NCI-H774 (cell line): ENCODE data around the gene FLRT2.

Experiments used
- DNase-seq: peaks from one replicate; lab custom pipeline; 2025; lab: John Stamatoyannopoulos, UW

FLRT2 gene

DNA sequence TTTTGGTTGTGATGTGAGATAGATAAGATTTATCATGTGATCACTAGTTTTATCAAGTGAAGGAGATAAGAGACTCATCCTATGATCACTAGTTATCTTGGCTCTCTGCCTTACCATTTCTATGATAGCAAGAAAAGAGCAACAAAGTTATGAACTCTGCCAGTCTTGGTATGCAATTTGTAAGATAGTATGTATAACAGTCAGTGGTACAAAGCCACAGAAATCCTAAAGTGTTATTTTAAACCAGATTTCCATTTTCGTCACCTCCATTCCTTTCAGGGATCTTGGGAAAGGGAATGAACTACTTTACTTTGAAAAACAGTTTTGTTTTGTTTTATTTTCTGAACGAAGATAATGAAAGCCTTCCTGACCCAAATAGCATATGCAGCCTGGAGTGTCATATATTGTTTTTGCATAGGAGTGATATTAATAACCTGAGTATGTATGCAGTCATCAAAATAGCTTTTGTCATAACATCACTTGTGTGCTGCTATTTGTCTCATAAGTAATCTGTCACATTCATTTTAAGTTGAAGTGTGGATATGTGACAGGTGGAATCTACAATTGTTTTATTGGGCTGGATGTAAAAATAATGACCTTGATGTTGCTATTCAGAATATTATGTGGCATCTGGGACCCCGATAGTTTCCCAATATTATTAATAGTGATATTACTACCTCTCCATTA lies 35.0 kb downstream of the FLRT2 start:
- no peak for DNase-seq

DNA sequence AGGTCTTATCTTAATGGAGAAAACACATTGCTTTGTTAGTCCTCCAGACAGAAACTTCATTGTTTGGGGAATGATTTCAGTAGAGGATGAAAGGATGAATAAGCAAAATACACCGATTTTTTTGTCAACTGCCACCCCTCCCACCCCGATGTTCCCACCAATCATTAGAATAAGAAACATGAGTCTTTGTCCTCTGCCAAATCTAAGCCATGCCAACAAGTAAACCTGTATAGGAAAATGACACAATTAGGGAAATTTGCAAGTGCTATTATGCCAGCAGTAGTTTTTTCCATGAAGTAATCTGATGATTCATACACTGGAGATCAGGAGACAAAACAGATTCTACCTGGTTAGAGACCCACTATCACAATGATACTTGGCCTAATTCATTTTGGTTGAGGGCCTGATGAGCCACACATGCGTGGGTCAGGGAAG lies 35.9 kb downstream of the FLRT2 start:
- DNase-seq = no peak

DNA sequence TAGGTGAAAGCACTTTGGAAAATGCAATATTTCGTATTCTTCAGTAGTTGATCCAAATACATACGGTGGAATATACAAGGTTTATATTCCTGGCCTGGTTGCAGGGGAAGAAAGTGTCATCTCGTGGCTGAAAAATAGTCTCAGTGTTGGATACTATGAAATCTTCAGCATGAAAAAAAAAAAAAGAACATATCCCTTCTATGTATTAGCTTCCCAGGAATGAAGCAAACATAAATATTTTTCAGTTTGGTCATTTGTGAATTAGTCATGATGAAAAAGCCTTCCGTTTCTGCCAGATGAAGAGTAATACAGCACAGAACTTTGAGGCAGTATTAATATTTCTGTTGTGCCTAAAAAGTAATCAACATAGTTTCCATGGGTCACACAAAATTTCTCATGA lies 36.7 kb downstream of the FLRT2 start:
- DNase-seq = no peak

DNA sequence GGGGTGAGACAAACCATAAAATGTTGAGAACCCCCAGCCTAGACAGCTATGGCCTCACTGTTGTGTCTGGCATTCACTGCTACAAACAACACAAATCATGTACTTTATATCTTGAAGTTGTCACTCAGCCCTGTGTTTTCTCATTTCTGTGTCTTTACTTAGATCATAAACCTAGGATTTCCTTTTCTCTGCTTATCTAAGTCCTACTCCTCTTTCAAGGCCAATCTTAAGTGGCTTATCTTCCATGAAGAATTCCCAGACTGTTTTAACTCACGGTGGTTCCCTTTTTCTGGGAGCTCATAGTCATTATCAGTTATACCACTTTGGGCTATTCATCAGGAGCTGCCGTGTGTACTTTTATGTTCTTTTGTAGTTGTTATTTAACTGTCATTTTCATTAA lies 42.1 kb downstream of the FLRT2 start:
- DNase-seq = no peak

DNA sequence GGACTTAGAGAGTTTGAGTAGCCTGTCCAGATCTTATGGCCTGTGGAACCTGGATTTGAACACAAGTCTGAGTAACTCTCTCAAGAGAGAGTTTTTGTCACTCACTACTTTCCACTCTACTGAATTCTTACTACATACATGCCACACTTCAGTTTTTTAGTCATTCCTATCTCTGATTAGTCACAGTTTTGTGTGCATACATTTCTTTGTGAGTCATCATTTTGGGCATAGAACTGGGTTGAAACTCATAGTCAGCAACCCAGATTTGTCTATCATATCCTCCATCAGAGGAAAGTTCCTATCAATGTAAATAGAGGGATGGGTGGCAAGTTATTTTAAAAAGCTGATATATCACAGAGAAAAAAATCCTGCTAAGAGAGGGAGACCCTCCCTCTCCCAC lies 42.9 kb downstream of the FLRT2 start:
- DNase-seq = no peak

DNA sequence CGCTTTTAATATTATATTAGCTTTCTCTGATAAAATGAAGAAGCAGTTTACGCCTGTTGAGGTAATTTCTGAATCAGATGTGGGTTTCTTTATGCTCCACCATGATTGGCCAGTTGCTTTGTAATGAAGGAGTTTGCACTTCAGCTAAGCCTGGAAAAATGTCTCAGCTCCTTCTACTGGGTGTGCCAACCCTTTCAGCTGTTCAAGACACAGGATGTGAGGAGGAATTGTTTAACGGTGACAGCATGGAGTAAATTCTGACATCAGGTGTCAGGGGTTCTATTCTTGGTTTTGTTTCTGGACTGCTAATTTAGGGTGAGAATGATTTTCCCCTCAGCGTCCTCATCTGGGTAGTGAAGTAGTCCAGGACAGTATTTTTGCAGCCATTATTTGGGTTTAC lies 43.5 kb downstream of the FLRT2 start:
- no peak for DNase-seq

DNA sequence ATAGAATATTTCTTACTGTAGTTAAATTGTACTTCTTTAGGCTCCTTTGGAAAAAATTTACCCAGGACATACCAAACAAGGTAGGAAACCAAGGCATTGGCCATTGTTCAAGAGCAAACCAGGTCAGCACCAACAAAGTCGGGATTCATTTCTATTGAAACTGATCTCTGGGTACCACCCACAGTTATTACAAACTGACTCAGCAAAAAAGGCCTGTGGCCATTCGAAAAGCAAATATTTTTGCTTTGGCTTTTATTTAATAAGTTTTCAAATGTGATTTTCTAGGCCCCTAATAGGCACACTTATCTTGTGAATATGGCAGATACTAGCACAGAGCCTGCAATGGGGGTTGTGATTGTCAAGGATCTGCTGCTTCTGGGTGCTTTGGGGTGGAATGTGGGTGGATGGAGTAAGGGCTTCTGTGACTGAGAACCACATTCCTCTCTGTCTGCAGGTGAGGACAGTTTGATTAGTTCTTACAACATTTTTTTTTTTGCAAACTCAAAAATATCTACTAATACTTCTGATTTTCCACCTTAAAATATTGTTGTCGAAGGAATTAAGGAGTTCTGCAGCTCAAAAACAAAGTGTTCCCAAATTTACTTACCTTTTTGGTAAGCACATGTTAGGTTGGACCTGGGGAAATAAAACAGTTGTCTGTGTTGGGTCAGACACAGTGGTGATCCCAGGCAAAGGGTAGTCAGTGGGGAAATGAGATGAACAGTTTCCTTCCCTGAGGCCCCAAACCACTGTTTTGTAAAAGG lies 45.1 kb downstream of the FLRT2 start:
- DNase-seq = no peak

DNA sequence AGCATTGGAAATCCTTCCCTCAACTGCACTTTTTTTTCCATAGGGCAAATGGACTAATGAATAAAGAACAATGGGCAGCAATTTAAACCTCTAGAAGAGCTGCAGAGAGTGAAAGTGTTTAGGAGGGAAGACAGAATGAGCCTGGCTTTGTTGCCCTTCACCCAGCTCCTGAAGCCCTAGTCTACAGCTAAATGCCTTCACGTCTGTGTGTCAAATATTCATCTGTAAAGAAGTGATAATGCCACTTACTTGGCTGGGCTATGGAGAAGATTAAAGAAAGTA lies 45.6 kb downstream of the FLRT2 start:
- no peak for DNase-seq

DNA sequence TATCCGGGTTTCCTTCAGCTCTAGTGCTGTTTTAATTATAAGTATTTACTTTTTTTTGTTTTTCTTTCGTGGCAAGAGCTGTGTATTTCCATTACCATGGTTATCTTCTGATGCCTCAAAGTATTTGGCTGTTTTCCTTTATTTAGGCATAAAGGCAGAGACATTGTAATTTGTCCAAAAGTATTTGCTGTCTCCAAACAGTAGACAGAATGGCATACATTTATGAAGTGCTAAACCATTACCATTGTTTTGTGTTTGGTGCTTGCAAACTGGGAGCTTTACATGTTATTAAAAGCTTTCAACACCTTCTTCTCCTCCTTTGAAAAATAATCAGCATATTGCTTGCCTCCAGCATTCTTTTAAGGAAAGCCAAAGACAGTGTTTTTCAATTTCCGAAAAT lies 46.3 kb downstream of the FLRT2 start:
- no peak for DNase-seq

DNA sequence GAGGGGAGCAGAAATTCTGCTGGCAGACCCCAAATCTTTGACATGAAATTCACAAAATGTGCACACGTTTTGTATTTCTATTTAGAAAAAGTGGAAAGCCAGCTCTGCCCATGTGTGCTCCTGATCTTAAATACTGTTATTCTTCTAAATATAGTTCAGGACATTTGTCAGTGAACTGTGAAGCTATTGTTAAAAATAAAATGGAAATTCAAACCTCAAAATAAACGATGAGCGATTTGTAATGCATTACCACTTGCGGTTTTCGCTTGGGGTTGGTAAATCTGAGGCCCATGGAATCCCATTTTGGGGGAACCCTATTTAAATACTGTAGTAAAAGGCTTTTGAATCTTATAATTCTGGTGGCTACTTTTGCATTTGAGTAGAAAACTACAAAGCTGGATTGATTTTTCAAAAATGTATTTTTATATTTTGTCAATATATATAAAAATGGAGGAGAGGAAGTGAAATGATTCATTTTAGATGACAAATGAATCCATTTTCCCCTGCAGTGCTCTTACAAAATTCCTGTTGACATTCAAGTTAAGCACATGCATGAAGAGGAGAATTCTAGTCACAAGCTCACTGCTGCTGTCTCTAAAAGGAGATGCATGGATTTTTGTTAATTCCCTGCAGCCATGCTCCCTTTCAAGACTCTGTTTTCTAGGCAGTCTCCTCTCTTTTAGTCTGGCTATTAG lies 47.1 kb downstream of the FLRT2 start:
- DNase-seq = no peak

DNA sequence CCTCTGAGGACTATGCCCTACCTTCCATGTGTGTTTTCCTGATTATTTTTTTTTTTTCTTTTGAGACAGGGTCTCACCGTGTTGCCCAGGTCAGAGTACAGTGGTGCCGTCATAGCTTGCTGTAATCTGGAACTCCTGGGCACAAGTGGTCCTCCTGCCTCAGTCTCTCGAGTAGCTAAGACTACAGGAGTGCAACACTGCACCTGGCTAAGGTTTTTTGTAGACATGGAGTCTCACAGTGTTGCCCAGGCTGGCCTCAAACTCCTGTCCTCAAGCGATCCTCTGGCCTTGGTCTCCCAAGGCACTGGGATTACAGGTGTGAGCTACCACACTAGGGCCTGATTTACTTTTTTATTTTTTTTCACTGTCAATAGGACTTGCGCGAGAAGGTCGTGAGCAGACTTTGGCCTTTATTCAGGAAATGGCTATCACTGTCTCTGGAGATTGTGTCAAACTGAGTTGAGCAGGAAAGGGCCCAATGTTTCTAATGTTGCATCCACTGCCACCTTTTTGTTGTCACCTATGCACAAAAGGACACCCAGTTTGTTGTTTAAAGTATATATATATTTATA lies 47.7 kb downstream of the FLRT2 start:
- no peak for DNase-seq

DNA sequence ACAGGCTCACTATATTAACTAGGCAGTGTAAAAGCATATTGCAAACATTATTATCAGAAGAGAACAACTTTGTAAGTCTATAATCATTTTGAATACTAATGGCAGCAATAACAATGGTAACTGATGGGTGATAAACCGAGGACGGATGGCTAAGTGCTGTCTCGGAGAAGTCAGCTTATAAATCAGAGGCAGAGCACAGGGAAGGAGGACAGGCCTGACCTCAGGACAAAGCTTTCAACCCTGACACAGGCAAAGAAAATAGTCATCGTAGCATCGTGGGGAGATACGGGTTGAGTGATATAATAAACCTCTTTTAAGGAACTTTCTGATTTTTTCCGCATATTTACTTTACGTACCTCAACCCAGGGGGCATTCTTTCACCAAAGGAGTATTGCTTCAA lies 48.4 kb downstream of the FLRT2 start:
- DNase-seq = no peak

DNA sequence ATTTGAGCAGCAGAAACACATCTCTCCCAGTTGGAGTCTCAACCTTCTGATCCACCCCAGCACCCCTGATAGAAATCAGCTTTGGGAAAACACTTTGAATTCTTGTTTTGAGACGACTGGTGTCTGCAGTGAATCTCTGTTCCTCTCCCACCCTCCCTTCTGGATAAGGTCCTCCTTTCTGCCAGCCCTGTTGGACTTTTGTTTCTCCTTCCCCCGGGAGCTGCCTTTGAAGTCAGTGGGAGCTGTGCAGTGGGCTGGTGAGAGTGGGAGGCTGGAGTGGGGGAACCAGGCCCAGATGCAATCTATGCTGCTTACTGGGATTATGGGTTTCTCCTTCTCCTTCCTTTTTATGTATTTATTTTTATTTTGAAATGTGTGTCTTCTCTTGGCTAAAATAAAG lies 49.0 kb downstream of the FLRT2 start:
- no peak for DNase-seq

DNA sequence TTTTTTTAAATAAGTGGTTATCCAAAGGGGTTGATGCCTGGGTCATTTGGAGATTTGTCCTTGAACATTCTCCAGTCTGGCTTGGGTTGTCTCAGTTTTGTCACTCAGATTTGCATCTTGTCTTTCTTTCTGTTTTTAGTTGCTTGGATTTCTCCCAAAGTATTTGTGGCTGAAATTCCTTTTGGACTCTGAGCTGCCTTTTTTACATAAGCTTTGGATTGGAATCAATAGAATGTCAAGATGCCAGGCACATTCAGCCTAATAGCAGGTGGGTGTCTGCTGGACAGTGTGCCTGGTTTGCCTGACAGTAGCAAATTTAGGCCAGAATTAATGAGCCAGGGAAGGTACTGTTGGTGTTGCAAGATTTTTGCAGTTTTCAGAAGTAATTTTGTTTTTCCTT lies 50.0 kb downstream of the FLRT2 start:
- no peak for DNase-seq

DNA sequence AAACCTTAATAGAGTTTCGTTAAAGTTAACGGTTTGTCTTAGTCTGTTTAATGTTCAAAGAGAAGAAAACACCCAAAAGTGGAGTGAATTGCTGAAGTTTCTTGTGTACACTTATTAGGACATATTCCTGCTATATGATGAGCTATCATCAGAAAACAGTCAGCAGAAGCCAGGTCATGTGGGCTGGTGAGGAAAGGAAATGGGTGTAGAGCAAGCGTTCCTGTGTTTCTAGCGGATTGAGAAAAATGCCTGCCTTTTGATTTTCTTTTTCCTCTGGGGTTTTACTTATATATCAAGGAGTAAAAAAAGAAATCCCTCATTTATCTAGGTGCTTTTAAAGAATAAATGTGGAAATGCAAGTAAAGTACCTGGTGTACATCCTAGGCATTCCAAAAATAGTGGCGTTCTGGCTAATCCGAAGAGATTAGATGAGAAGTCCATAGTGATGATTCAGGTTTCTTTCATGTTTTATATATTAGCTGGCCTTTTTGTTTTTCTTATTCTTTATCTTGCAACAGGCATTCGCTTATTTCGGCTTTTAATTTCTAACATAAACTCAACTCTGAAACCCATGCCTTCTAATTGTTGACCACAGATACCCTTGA lies 50.7 kb downstream of the FLRT2 start:
- DNase-seq = no peak

DNA sequence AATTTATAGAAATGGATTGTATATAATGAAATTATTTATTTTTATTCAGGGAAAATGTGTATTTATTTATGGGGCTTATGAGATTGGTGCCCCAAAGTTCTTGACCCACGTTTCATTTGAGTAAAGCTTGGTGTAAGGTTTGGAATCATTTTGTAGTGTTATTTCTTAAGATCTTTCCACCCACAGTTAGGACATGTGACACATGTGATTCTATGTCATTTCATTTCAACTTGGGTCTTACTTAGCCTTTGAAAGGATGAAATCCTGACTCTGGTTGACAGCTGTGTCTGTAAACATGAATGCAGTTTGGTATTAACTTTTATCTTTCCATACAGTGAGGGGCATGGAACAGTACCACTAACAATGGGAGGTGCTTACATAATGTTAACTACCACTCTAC lies 51.7 kb downstream of the FLRT2 start:
- no peak for DNase-seq

DNA sequence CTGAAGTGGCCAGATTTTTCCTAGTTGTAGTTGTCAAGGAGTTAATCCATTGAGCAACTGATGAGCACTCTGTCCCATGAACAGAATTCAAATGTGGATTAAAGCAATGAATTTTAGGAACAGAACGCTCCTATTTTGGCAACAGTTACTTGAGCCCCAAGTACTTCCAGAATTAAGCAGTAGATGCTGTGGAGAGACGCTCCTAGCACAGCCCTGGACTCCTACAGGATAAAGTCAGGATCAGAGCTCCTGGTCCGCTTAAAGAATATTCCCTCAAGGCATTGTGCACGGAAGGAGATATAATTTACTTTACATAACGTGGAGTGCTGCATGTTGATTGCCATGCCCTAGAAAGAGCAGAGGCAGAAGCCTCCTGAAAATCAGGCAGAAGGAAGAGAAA lies 53.4 kb downstream of the FLRT2 start:
- no peak for DNase-seq

DNA sequence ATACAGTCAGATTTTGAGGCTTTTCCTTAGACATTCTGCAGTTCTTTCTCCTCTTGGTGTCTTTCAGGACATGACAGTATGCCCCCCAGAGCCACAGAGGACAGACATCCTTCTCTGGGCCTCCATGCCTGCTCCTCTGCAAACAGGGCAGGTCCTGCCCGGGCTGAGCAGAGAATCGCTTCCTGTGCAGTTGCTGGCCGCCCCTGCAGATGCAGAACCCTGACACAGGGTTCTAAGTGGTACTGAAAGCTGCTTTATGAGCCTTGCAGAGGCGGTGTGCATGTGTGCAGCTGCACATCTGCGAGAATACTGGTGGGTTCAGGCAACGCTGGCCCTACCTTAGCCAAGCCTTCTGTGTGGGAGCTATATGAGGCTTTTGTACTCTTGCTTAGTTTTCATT lies 54.5 kb downstream of the FLRT2 start:
- no peak for DNase-seq

DNA sequence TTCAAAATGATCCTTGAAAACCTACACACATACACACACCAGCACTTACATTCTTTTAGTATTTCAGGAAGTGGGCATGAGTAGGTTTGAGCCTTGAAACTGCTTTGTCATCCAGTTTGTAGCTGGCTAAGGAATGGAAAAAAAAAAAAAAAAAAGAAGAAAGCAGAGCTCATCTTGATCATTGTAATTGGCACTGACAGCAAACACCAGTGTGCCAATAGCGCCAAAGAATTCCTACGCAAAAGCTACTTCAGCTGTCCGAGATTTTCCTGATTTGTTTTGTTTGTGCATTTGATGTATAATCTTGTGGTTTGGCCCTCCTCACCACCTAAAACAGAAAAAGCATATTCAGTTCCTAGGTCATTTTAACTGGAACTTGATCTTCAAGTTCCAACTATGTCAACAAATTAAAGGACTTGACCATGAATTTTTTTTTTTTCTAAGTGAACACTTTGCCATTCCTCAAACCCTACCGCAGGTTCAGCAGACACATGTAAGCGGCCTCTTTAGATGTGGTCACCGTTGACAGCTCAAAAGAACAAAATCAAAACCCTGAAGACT lies 57.3 kb downstream of the FLRT2 start:
- no peak for DNase-seq

DNA sequence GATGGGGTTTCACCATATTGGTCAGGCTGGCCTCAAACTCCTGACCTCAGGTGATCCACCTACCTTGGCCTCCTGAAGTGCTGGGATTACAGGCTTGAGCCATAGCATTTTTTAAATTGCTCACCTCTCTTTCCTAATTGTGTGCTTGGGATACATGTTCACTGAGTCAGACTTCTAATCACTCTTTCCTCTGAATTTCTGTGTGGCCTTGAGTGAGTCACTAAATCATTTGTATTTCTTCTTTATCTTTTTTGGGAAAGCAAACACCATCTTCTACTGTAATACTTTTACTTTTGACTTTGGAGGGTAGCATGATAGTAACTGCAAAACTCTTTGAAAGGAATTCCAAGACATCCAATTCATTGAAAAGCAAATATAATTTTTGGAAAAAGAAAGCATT lies 60.8 kb downstream of the FLRT2 start:
- no peak for DNase-seq

DNA sequence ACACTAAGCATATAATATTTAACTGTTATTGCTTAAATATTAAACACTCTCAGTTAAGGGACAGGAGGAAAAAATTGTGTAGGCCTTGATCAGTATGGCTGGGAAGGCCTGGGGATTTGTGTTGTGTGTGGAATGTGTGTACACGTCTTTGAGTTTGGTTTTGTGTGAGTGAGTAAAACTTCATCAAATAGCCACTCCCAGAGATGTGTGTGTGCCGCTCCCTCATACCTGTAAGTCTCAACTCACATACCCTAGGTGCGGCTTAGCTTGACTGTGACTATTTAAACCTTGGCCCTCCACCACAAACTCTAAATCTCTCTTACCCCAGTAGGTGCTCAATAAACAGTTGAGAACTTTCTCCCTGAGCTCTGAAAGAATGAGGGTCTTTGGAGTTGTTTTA lies 64.3 kb downstream of the FLRT2 start:
- DNase-seq = no peak

DNA sequence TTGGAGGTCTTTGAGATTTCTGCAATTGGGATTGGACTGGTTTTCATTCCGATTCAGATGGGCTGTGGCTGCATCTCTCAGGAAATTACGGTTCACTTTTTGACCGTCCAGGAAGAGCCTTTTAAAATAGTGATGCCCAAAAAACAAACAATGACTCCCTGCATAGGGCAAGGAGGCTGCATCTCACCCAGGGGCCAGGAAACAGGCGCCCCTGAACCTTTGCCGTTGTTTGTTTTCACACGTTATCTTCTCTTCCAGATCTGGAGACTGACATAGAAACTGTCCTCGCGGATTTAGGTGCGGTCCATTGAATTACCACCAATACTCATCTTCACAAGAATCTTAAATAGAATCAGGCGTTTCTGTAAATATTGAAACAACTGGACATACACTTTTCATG lies 66.0 kb downstream of the FLRT2 start:
- DNase-seq = no peak
